GM18502 (cell line): ENCODE measurements around the gene TBC1D30.

Experiments
- ATAC-seq: cut with Tn5 transposase; IDR thresholded peaks from one replicate; pipeline ENCODE4 v1.9.1; 2021; ENCODE audit warnings: mild to moderate bottlenecking; ENCODE audit not compliant: unreplicated experiment, poor library complexity

TBC1D30 gene

DNA sequence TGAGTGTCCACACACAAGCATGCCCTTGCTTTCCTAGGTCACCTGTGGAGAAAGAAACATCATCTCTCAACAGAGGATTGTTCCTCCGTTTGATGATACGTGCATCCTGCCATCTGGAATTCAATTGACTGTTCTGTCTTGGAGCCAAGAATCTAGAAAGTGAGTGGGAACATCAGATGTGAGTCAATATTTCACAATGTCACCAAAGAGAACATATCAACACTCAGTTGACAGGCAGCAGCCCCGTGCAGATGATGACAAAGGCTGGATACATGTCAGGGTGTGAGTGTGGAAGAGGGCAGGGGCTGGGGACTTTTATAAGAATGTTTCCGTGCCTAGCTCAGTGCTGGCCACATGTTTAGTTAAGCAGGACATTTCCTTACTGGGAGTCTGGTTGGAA is 76.1 kb downstream of the TBC1D30 start:
- ATAC-seq, result no peak

GRCh38 chr12:64903479-64904152 is 79.2 kb downstream of the TBC1D30 start:
- ATAC-seq, result no peak

GRCh38 chr12:64907097-64907496 is 82.7 kb downstream of the TBC1D30 start:
- no peak for ATAC-seq

DNA sequence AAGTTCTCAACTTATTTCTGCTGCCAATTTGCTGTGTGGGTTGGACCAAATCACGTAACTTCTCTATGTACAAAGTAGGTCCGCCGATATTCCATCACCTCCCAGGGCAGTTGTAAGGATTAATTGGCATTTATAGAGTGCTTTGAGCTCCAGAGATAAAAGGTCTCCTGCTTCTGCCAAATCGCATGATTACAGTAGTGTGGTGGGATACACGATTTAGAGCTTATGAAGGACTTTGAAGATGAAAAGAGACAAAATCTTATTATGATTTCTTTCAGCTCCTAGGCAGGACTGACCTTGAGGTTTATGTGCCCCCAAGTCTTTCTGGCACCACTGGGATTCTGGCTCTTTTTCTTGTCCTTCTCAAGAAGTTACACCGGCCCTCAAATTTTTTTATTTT is 84.7 kb downstream of the TBC1D30 start:
- no peak for ATAC-seq

GRCh38 chr12:64911081-64911480 is 86.6 kb downstream of the TBC1D30 start:
- no peak for ATAC-seq

DNA sequence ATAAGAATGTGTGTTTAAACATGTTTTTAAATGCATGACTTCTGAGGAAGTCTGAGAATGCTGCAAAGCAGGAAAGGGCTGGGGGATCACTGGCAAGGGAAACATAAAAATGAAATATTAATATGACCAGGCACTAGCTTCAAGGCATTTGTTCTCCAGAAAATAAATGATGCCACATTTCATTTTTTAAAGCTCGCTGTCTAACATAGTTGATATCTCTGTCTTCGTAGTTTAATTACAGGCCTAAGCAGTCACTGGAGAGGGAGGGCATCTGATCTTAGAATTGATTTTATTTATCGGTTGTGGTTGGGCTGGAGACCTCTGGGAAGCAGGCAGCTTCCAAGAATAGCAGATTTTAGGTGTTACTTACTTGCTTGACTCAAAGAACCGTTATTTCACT is 87.5 kb downstream of the TBC1D30 start:
- ATAC-seq, result no peak

GRCh38 chr12:64912516-64913255 is 88.2 kb downstream of the TBC1D30 start:
- no peak for ATAC-seq

DNA sequence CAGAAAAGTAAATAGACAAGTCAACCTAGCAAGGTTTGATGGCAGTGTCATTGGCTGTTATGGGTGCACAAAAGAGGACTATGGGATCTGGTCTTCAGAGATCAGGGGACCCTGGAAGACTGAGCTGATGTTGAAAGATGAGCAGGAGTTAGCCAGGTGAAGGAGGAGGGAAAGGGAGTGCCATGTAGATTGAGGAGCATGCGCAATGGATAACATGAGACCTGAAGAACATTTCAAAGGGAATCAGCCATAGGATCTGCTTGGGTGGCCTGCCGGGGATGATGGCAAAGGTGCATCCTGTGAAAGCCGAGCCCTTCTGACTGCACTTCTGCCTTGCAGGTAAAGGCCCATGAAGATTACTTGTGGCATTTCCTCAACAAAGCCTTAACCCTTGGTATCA is 90.8 kb downstream of the TBC1D30 start:
- no peak for ATAC-seq

DNA sequence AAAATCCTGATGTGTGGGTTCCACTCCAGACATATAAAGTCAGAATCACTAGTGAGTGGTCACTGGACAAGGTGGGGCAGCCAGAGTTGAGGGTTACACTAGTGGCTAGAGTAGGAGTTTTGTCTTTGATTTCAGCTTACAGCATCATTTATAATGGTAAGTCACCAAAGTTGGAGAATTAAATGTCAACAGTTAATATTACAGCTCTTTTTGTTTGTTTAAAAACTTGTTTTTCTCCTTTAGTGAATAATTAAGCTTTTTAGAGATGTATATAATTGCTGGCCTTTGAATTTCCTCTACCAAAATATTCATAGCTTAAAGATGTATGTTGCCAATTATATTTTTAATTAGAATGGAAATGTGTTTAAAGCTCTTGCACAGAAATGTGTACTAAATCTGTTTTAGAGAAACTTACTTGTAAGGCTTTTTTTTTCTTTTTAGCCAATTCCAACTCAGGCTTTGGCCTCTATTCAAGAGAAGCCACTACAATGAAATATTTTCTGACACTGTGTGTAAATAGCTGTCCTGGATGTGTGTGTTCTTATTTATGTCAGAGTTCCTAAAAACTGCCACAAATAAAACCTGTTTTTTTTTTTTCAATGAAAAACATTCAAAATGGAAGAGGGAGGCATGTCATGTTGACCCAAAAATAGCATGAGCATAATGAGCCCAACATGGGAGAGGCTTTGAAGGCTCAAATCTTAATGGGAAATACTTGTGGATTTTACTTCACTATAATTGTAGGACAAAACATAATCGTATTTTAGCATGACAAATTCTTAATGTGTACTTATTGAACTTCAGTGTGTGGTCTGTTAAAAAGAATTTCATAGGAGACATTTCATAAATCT is 92.2 kb downstream of the TBC1D30 start:
- no peak for ATAC-seq

- ATAC-seq, result no peak
Observed at GRCh38 chr12:64918344-64918743, 93.9 kb downstream of the TBC1D30 start.

DNA sequence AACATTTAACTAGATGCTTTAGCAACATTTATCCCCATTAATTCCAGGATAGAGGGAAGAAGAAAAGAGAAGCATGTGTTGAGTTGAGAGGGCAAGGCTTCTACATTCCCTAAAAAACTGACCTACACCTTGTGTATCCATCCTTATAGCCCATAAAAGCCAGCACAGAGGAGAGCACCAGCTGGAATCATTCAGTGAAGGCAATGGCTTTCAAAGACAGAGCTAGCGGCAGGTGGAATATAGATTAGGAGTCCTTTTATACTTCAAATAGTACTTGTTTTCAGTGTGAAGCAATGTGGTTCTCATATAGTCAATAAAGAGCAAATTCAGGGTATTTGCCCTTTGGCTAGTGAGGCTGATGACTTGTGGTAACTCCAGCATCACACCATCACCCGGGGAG is 94.4 kb downstream of the TBC1D30 start:
- ATAC-seq, result no peak

DNA sequence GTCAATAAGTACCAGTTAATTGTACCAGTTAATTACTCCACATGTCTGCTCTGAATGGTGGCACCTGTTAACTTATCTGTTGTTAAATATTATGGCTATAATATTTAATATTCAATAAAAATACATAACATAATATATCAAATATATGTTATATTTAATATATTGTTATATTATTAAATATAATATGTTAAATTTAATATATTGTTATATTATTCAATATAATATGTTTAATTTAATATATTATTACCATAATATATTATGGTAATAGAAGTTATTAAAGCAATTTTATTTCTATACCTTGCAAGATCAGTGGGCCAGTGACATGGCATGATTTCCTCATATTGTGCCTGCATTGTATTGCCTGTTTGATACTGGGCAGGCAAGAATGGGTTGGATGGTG is 98.4 kb downstream of the TBC1D30 start:
- ATAC-seq, result no peak

DNA sequence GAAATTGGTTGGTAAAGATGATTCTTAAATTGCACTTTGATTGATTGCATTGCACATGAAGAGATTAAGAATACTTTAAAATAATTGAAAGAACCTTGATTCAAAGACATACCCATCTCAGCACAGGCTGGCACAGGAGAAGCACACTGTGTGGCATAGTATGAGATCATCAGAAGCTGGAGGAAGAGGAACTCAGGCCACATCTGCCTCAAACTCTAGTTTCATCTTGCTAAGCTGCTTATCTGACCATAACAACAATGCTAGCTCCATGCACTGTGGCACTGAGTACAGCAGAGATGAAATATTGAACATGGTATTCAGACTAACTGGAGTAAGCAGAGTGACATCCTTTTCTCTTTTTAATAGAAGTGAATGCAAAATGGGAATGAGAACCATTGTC is 99.1 kb downstream of the TBC1D30 start:
- ATAC-seq, result peak; percentile 45
